A549 (cell line): ENCODE measurements around the gene TLDC2.
"Not testable (repeated sequence)": the region's sequence is repeated elsewhere in the genome, so short reads cannot be mapped to it uniquely, and the experiment has no call there.

Experiments used
- CTCF ChIP-seq: fragments of >200 bp; sonication (Bioruptor Twin); formaldehyde crosslinking; IDR thresholded peaks from 3 replicates; pipeline ENCODE4 v1.5.1; 2016
- EP300 ChIP-seq, 2 experiments: fragments of >200 bp; sonication (Bioruptor Twin); formaldehyde crosslinking; IDR thresholded peaks; 2 replicates in 1 of 2; 3 replicates in 1 of 2; pipeline ENCODE4 v1.6.1; 2016 to 2017
- FOSB ChIP-seq: fragments of 250-450 bp; sonication (Bioruptor Pico); IDR thresholded peaks from 2 replicates; pipeline ENCODE4 v1.5.0; 2020; ENCODE audit warnings: mild to moderate bottlenecking, moderate library complexity
- FOSL2 ChIP-seq, 2 experiments: fragments of 450-650 bp in 1 of 2; fragments of >200 bp in 1 of 2; sonication (Bioruptor Twin) in 1 of 2; formaldehyde crosslinking; IDR thresholded peaks; 2 replicates each; pipeline versions ENCODE4 v1.5.0 to v1.6.1; 2016 to 2020; ENCODE audit warnings: mild to moderate bottlenecking in 1 of 2, moderate library complexity in 1 of 2
- MAX ChIP-seq: IDR thresholded peaks from 2 replicates; pipeline ENCODE4 v1.6.1; 2012
- RAD21 ChIP-seq, 2 experiments: fragments of >200 bp in 1 of 2; sonication (Bioruptor Twin) in 1 of 2; formaldehyde crosslinking in 1 of 2; IDR thresholded peaks in 1 of 2; conservative IDR thresholded peaks in 1 of 2; 2 replicates in 1 of 2; 3 replicates in 1 of 2; pipeline ENCODE4 v1.6.1; 2012 to 2018; ENCODE audit warnings: inconsistent platforms in 1 of 2
- RCOR1 ChIP-seq: fragments of 150-350 bp; IDR thresholded peaks from 2 replicates; pipeline ENCODE4 v1.6.1; 2014; ENCODE audit warnings: antibody characterized with exemption, low read length, low read depth
- REST ChIP-seq: fragments of 200-600 bp; sonication (generic); IDR thresholded peaks from 2 replicates; pipeline ENCODE4 v1.6.1; 2016; ENCODE audit warnings: antibody characterized with exemption, mild to moderate bottlenecking, moderate library complexity
- RFX5 ChIP-seq: fragments of 450-650 bp; IDR thresholded peaks from 2 replicates; pipeline ENCODE4 v1.7.1; 2014; ENCODE audit warnings: antibody characterized with exemption, mild to moderate bottlenecking, moderate library complexity

- not testable (repeated sequence) for TF ChIP-seq CTCF; FOSB (CRISPR knock-in tag); RFX5; EP300 (IDR thresholded peaks at IDR 0.05); MAX; FOSL2 (IDR thresholded peaks at IDR 0.05); FOSL2 (CRISPR knock-in tag; IDR thresholded peaks at IDR 0.05); RCOR1; RAD21 (conservative IDR thresholded peaks at IDR 0.05 in 1 of 2, IDR thresholded peaks at IDR 0.05 in 1 of 2); REST
These were observed 845 bp upstream of the TLDC2 start for GRCh38 chr20:36875093-36875492.
